Activated CD8-positive, alpha-beta T cell treated with anti-CD3 and anti-CD28 coated beads for 36 hours (primary cell): ENCODE results near the gene PPOX. TPM values are rescaled to one million over a fixed set of nuclear protein-coding genes. Genes with fewer than 3 reads are reported as not detected.

Experiments
- ATAC-seq: fragments of 200-7000 bp; cut with Tn5 transposase; one replicate; pipeline ENCODE4 v1.10.0; 2021; ENCODE audit warnings: mild to moderate bottlenecking, moderate library complexity
- CTCF ChIA-PET: fragments of 350-600 bp; sonication (Branson Sonifier 250); formaldehyde crosslinking; loops from one replicate; lab custom pipeline; 2021; ENCODE audit warnings: antibody characterized with exemption; lab: Charles Lee
- POLR2A ChIA-PET: fragments of 350-600 bp; sonication (Branson Sonifier 250); formaldehyde crosslinking; loops from one replicate; lab custom pipeline; 2021; ENCODE audit warnings: antibody characterized with exemption; lab: Charles Lee
- DNase-seq: peaks from one replicate; pipeline ENCODE4 v3.0.0-alpha.2; 2020
- H3K27ac Mint-ChIP-seq: one replicate; pipeline ENCODE4 v1.8.0; 2021; ENCODE audit warnings: mild to moderate bottlenecking, mixed read lengths
- H3K27me3 Mint-ChIP-seq: one replicate; pipeline ENCODE4 v1.8.0; 2021; ENCODE audit warnings: mixed read lengths
- H3K36me3 Mint-ChIP-seq: one replicate; pipeline ENCODE4 v1.8.0; 2021; ENCODE audit warnings: low read depth, mixed read lengths
- H3K4me1 Mint-ChIP-seq: one replicate; pipeline ENCODE4 v1.8.0; 2021; ENCODE audit warnings: low read depth, mixed read lengths
- H3K4me3 Mint-ChIP-seq: one replicate; pipeline ENCODE4 v1.8.0; 2021; ENCODE audit warnings: mild to moderate bottlenecking, moderate library complexity, mixed read lengths
- H3K9me3 Mint-ChIP-seq: one replicate; pipeline ENCODE4 v1.8.0; 2021; ENCODE audit warnings: mixed read lengths
- CTCF ChIP-seq: fragments of 200-600 bp; IDR thresholded peaks from one replicate; pipeline ENCODE4 v1.8.0; 2022; ENCODE audit warnings: antibody characterized with exemption, mild to moderate bottlenecking
- intact Hi-C: fragments of 100-400 bp; cut with micrococcal nuclease; formaldehyde crosslinking; loops from one replicate; pipeline ENCODE4 v1.10.0; 2022
- total RNA-seq, 2 experiments: library from RNA; stranded (reverse); gene quantifications; one replicate each; pipeline ENCODE4 v1.2.3, GENCODE V29; 2021

Gene PPOX
- total RNA-seq, 2 experiments from 2014 or later, result 24.4 to 24.9 TPM

GRCh38 chr1:161137881-161138280, 28.3 kb upstream of the PPOX start:
- TF ChIP-seq CTCF, result no peak
- Mint-ChIP-seq H3K36me3 (peaks cover 5% of the 10 kb centered on the region), H3K27ac (no peak overlapping the region), H3K4me1 (peaks cover 6% of the 10 kb centered on the region), H3K4me3 (no peak overlapping the region), H3K9me3 (no peaks in the 10 kb centered on the region), H3K27me3 (no peaks in the 10 kb centered on the region)
- CTCF ChIA-PET, result interaction anchor here (1.1 to 3.1 kb wide), 13 partner anchors 10 to 358 kb away, joined by 3 to 16 read pairs (median 4); partner anchors contain the start of genes ITLN2, KLHDC9, NIT1 and PFDN2
- intact Hi-C loops, result no loop called here
- POLR2A ChIA-PET, result interaction anchor here (1.6 to 3.3 kb wide), 2 partner anchors 16 to 20 kb away, joined by 7 to 11 read pairs; partner anchors contain the start of genes NIT1, PFDN2 and UFC1
- DNase-seq (no peak), ATAC-seq (no peak)

- ATAC-seq (no peak), DNase-seq (no peak)
- intact Hi-C loops, result no loop called here
- ChIA-PET CTCF (interaction anchor here (0.7 to 3.1 kb wide), 17 partner anchors 10 to 244 kb away, joined by 3 to 16 read pairs (median 3); partner anchors contain the start of genes ITLN2, KLHDC9, NIT1 and PFDN2), POLR2A (interaction anchor here (0.9 to 3.3 kb wide), 2 partner anchors 15 to 20 kb away, joined by 3 to 11 read pairs; partner anchors contain the start of genes NIT1, PFDN2 and UFC1)
- no peaks in the 10 kb centered on the region for H3K27me3 Mint-ChIP-seq
- no peak overlapping the region for H3K4me3 Mint-ChIP-seq
- H3K36me3 Mint-ChIP-seq, result peaks cover 5% of the 10 kb centered on the region
- peaks cover 6% of the 10 kb centered on the region for H3K4me1 Mint-ChIP-seq
- TF ChIP-seq CTCF, result no peak
- H3K27ac Mint-ChIP-seq, result no peak overlapping the region
- no peaks in the 10 kb centered on the region for H3K9me3 Mint-ChIP-seq
These were observed 27.8 kb upstream of the PPOX start for GRCh38 chr1:161138431-161138830.

GRCh38 chr1:161139766-161140165, 26.5 kb upstream of the PPOX start:
- POLR2A ChIA-PET, result interaction anchor here (3.3 kb wide), 1 partner anchor 22 kb away, joined by 11 read pairs; the partner anchor contains the start of genes NIT1 and PFDN2
- ATAC-seq, result no peak
- CTCF ChIA-PET, result interaction anchor here (0.8 to 2.5 kb wide), 16 partner anchors 11 to 188 kb away, joined by 3 to 16 read pairs (median 3); partner anchors contain the start of genes KLHDC9, NIT1, PFDN2 and PPOX
- peak; percentile 65 for DNase-seq
- intact Hi-C loops, result no loop called here
- H3K9me3 Mint-ChIP-seq, result no peaks in the 10 kb centered on the region
- TF ChIP-seq CTCF, result peak; percentile 74
- H3K36me3 Mint-ChIP-seq, result peaks cover 5% of the 10 kb centered on the region
- H3K27me3 Mint-ChIP-seq, result no peaks in the 10 kb centered on the region
- H3K4me1 Mint-ChIP-seq, result peaks cover 6% of the 10 kb centered on the region
- no peak overlapping the region for H3K27ac Mint-ChIP-seq
- no peak overlapping the region for H3K4me3 Mint-ChIP-seq

- ATAC-seq (no peak), DNase-seq (no peak)
- Mint-ChIP-seq H3K36me3 (peaks cover 4% of the 10 kb centered on the region), H3K27me3 (no peaks in the 10 kb centered on the region), H3K4me3 (no peak overlapping the region), H3K9me3 (no peaks in the 10 kb centered on the region), H3K4me1 (peaks cover 2% of the 10 kb centered on the region), H3K27ac (no peak overlapping the region)
- no peak for TF ChIP-seq CTCF
- ChIA-PET POLR2A (interaction anchor here (0.8 to 3.3 kb wide), 5 partner anchors 8 to 44 kb away, joined by 3 to 11 read pairs (median 4); partner anchors contain the start of genes NIT1, PFDN2 and UFC1), CTCF (interaction anchor here (0.7 to 2.4 kb wide), 17 partner anchors 8 to 306 kb away, joined by 3 to 13 read pairs (median 4); partner anchors contain the start of genes ARHGAP30, KLHDC9, NIT1 and PFDN2)
- intact Hi-C loops, result no loop called here
These were observed 25.3 kb upstream of the PPOX start for GRCh38 chr1:161140755-161141400.

- H3K4me1 Mint-ChIP-seq, result no peaks in the 10 kb centered on the region
- no peak overlapping the region for H3K27ac Mint-ChIP-seq
- no peak for TF ChIP-seq CTCF
- DNase-seq (no peak), ATAC-seq (no peak)
- no peaks in the 10 kb centered on the region for H3K27me3 Mint-ChIP-seq
- no peaks in the 10 kb centered on the region for H3K36me3 Mint-ChIP-seq
- no peaks in the 10 kb centered on the region for H3K9me3 Mint-ChIP-seq
- POLR2A ChIA-PET, result no interaction called here
- no peak overlapping the region for H3K4me3 Mint-ChIP-seq
- intact Hi-C loops, result no loop called here
- CTCF ChIA-PET, result interaction anchor here (0.8 kb wide), 3 partner anchors 20 to 148 kb away, joined by 3 read pairs; partner anchors contain the start of gene PPOX
These were observed 20.4 kb upstream of the PPOX start for GRCh38 chr1:161145832-161146231.
